Measurements from ENCODE around the gene SYP. TPM values are rescaled to one million over a fixed set of nuclear protein-coding genes. Genes with fewer than 3 reads are reported as not detected.

Gene SYP
- total and polyA plus RNA-seq, 9 of the 15 experiments (the other 6 are each of a cell fraction or from before 2014, with no cell fraction given): 0.48 to 5.1 (median 2.6) TPM

DNA sequence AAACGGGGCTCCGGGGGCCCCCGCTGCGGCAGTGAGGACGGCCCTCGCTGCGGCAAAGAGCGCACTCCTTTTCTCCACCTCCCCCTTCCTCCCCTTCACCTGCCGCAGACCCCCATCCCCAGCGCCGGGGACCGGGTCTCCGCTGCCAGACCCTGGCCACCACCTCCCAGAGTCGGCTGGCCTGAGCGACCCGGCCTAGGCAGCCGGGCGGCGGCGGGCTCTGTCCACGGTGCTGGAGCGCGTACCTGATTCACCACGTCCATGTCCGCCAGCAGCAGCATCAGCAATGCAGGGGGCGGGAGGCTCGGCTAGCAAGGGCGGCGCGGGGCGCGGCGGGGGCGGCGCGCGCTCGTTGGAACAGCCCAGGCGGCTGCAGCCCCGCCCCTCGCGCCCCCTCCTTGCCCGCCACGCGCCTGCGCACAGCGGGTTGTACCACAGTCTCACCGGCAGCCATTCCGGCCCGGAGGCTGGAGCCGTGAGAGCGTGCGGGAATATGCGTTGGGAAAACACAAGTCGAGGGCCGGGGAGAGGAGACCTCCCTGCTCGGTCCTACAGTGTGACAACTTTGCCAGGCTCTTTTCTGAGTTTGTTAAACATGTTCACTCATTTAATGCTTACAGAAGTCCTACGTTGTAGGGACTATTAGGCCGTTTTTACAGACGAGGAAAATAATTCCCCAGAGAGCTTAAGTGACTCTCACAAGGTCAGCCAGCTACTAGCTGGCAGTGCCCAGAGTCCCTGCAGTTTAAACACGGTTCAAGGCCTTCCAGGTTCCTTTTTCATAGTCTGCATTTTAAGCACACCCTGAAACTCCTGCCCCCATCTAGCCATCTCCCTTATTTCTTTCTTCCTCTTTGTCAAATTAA is at the start of gene SYP (continued):
- TF ChIP-seq ZNF239 (CRISPR knock-in tag; IDR thresholded peaks at IDR 0.05): no peak
- TF ChIP-seq, protein P1, sequence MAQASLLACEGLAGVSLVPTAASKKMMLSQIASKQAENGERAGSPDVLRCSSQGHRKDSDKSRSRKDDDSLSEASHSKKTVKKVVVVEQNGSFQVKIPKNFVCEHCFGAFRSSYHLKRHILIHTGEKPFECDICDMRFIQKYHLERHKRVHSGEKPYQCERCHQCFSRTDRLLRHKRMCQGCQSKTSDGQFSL (CRISPR knock-in tag; IDR thresholded peaks at IDR 0.05): no peak
- TF ChIP-seq, protein P1 (tag; IDR thresholded peaks at IDR 0.05): no peak
- no peak for TF ChIP-seq ZKSCAN8 (CRISPR knock-in tag; IDR thresholded peaks at IDR 0.05)
- no peak for TF ChIP-seq ZNF165 (CRISPR knock-in tag; IDR thresholded peaks at IDR 0.05; ENCODE audit: borderline replicate concordance)
- peak; percentile 79 to 98 for TF ChIP-seq MAZ (CRISPR knock-in tag; conservative IDR thresholded peaks at IDR 0.05 in 1 of 2, IDR thresholded peaks at IDR 0.05 in 1 of 2)
- peak; percentile 77 for TF ChIP-seq KLF1 (tag; IDR thresholded peaks at IDR 0.05)
- peak; percentile 90 for TF ChIP-seq PRMT5 (CRISPR knock-in tag; IDR thresholded peaks at IDR 0.05)
- TF ChIP-seq, protein P2, sequence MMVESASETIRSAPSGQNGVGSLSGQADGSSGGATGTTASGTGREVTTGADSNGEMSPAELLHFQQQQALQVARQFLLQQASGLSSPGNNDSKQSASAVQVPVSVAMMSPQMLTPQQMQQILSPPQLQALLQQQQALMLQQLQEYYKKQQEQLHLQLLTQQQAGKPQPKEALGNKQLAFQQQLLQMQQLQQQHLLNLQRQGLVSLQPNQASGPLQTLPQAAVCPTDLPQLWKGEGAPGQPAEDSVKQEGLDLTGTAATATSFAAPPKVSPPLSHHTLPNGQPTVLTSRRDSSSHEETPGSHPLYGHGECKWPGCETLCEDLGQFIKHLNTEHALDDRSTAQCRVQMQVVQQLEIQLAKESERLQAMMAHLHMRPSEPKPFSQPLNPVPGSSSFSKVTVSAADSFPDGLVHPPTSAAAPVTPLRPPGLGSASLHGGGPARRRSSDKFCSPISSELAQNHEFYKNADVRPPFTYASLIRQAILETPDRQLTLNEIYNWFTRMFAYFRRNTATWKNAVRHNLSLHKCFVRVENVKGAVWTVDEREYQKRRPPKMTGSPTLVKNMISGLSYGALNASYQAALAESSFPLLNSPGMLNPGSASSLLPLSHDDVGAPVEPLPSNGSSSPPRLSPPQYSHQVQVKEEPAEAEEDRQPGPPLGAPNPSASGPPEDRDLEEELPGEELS (CRISPR knock-in tag; IDR thresholded peaks at IDR 0.05; ENCODE audit: borderline replicate concordance): peak; percentile 45; the same call in 1 of the 2 replicates
- TF ChIP-seq STAT5A (IDR thresholded peaks at IDR 0.05; ENCODE audit: borderline replicate concordance, low read length): no peak
- TF ChIP-seq MXI1 (IDR thresholded peaks at IDR 0.05; ENCODE audit: low read depth, low read length): 0 out of 2 replicates have a peak, but pooled peaks have one; percentile 53
- TF ChIP-seq ZNF24 (IDR thresholded peaks at IDR 0.05): peak; percentile 58; the same call in 1 of the 2 replicates
- TF ChIP-seq ZNF589 (CRISPR knock-in tag; IDR thresholded peaks at IDR 0.05; ENCODE audit: low read depth): peak; percentile 84
- TF ChIP-seq ZNF311 (CRISPR knock-in tag; IDR thresholded peaks at IDR 0.05): no peak
- TF ChIP-seq TAF9B (IDR thresholded peaks at IDR 0.05; ENCODE audit: partially characterized antibody): peak; percentile 79
- TF ChIP-seq L3MBTL2 (IDR thresholded peaks at IDR 0.05): peak; percentile 93
- no peak for TF ChIP-seq TAL1 (IDR thresholded peaks at IDR 0.05)
- TF ChIP-seq, protein P3, sequence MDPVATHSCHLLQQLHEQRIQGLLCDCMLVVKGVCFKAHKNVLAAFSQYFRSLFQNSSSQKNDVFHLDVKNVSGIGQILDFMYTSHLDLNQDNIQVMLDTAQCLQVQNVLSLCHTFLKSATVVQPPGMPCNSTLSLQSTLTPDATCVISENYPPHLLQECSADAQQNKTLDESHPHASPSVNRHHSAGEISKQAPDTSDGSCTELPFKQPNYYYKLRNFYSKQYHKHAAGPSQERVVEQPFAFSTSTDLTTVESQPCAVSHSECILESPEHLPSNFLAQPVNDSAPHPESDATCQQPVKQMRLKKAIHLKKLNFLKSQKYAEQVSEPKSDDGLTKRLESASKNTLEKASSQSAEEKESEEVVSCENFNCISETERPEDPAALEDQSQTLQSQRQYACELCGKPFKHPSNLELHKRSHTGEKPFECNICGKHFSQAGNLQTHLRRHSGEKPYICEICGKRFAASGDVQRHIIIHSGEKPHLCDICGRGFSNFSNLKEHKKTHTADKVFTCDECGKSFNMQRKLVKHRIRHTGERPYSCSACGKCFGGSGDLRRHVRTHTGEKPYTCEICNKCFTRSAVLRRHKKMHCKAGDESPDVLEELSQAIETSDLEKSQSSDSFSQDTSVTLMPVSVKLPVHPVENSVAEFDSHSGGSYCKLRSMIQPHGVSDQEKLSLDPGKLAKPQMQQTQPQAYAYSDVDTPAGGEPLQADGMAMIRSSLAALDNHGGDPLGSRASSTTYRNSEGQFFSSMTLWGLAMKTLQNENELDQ (CRISPR knock-in tag; IDR thresholded peaks at IDR 0.05; ENCODE audit: borderline replicate concordance): no peak
- TF ChIP-seq, protein P4, sequence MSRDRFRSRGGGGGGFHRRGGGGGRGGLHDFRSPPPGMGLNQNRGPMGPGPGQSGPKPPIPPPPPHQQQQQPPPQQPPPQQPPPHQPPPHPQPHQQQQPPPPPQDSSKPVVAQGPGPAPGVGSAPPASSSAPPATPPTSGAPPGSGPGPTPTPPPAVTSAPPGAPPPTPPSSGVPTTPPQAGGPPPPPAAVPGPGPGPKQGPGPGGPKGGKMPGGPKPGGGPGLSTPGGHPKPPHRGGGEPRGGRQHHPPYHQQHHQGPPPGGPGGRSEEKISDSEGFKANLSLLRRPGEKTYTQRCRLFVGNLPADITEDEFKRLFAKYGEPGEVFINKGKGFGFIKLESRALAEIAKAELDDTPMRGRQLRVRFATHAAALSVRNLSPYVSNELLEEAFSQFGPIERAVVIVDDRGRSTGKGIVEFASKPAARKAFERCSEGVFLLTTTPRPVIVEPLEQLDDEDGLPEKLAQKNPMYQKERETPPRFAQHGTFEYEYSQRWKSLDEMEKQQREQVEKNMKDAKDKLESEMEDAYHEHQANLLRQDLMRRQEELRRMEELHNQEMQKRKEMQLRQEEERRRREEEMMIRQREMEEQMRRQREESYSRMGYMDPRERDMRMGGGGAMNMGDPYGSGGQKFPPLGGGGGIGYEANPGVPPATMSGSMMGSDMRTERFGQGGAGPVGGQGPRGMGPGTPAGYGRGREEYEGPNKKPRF (IDR thresholded peaks at IDR 0.05; ENCODE audit: low read depth, low read length): no peak
- TF ChIP-seq ZNF224 (CRISPR knock-in tag; IDR thresholded peaks at IDR 0.05): no peak
- no peak for TF ChIP-seq NFYB (IDR thresholded peaks at IDR 0.05; ENCODE audit: extremely low read depth, insufficient read length)
